ENCODE results near the gene KYAT1. TPM values are rescaled to one million over a fixed set of nuclear protein-coding genes. Genes with fewer than 3 reads are reported as not detected.
"Not testable (repeated sequence)": the region's sequence is repeated elsewhere in the genome, so short reads cannot be mapped to it uniquely, and the experiment has no call there.

Gene KYAT1
- total RNA-seq, 1 donor from 2014 or later: 21.7 TPM

DNA sequence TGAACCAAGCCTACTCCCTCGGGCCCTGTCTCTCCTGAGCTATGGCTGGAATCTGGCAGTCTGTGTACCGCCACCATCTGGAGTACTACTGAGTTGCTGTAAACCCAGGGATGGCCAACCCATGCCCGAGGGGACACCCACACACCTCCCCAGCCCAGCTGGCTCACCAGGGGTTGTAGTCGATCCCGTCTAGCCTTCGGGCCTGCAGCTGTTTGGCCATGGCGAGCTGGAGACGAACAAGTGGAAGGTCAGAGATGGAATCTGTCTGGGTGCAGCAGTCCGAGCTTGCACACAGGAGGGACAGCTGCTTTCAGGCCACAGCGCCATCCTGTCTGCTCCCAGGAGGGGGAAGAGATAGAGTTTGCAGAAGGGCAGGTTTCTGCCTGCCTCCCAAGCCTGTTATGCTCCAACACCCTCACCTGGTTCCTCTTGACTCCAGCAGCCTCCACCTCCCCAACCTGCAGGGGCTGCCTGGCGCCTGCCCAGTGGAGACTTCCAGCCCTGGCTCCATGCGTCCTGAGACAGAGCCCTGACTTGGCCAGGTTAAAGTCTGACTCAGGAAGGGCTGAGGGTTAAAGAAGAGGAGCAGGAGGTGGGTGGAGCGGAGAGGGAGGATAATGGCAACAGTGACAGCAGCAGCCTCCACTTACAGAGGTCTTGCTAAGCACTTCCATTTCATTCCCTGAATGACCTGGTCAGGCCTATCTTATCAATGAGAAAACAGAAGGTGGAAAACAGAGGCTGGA is 36.4 kb downstream of the KYAT1 start:
- peak overlapping the region; percentile 20 for H3K27ac ChIP-seq
- no peaks in the 10 kb centered on the region for H3K27me3 ChIP-seq
- Mint-ChIP-seq H3K27ac (no peak overlapping the region), H3K4me1 (no peaks in the 10 kb centered on the region), H3K4me3 (no peak overlapping the region), H3K27me3 (ENCODE audit: insufficient read depth, low read depth) (peaks cover 5% of the 10 kb centered on the region), H3K9me3 (peaks cover 15% of the 10 kb centered on the region), H3K36me3 (peaks cover 8% of the 10 kb centered on the region)
- H4K20me1 ChIP-seq (ENCODE audit: low read depth): no peaks in the 10 kb centered on the region
- H3K9ac ChIP-seq: no peak overlapping the region
- H2AFZ ChIP-seq (replicated peaks): no peak overlapping the region
- no peaks in the 10 kb centered on the region for H3K79me2 ChIP-seq (ENCODE audit: low read depth)
- TF ChIP-seq EZH2phosphoT487 (IDR thresholded peaks at IDR 0.05): no peak
- TF ChIP-seq EZH2 (IDR thresholded peaks at IDR 0.05): no peak
- TF ChIP-seq, protein P1, sequence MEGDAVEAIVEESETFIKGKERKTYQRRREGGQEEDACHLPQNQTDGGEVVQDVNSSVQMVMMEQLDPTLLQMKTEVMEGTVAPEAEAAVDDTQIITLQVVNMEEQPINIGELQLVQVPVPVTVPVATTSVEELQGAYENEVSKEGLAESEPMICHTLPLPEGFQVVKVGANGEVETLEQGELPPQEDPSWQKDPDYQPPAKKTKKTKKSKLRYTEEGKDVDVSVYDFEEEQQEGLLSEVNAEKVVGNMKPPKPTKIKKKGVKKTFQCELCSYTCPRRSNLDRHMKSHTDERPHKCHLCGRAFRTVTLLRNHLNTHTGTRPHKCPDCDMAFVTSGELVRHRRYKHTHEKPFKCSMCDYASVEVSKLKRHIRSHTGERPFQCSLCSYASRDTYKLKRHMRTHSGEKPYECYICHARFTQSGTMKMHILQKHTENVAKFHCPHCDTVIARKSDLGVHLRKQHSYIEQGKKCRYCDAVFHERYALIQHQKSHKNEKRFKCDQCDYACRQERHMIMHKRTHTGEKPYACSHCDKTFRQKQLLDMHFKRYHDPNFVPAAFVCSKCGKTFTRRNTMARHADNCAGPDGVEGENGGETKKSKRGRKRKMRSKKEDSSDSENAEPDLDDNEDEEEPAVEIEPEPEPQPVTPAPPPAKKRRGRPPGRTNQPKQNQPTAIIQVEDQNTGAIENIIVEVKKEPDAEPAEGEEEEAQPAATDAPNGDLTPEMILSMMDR (IDR thresholded peaks at IDR 0.05): peak; percentile 9
- peak; percentile 12 for DNase-seq (ENCODE audit: low spot score)
- H3K9me3 ChIP-seq (ENCODE audit: low read depth): no peaks in the 10 kb centered on the region
- H3F3A ChIP-seq (ENCODE audit: low read depth): no peaks in the 10 kb centered on the region
- H3K4me3 ChIP-seq: no peak overlapping the region
- no peaks in the 10 kb centered on the region for H3K4me1 ChIP-seq
- no peaks in the 10 kb centered on the region for H3K36me3 ChIP-seq
- no peak overlapping the region for H3K4me2 ChIP-seq

DNA sequence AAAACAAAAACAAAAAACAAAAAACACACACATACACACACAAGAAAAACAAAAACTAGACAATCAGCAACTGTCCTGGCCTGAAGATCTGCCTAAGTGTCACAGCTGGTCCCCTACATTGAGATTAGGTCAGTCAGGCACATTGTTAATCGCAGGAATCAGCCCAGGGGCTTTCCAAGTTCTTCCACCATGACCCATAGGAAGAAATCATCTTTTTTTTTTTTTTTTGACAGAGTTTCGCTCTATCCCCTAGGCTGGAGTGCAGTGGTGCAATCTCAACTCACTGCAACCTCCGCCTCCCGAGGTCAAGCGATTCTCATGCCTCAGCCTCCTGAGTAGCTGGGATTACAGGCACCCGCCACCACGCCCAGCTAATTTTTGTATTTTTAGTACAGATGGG is 38.6 kb downstream of the KYAT1 start:
- DNase-seq (ENCODE audit: low spot score); H3K36me3 ChIP-seq; H3K27ac ChIP-seq; H3K9me3 Mint-ChIP-seq; H3K4me2 ChIP-seq; H3K27me3 ChIP-seq; H3K9ac ChIP-seq; H2AFZ ChIP-seq (replicated peaks); H3K79me2 ChIP-seq (ENCODE audit: low read depth); H3K9me3 ChIP-seq (ENCODE audit: low read depth); H3K27ac Mint-ChIP-seq; H4K20me1 ChIP-seq (ENCODE audit: low read depth); H3K27me3 Mint-ChIP-seq (ENCODE audit: insufficient read depth, low read depth); H3K4me3 Mint-ChIP-seq; H3K36me3 Mint-ChIP-seq; H3K4me1 Mint-ChIP-seq; H3K4me1 ChIP-seq; H3K4me3 ChIP-seq; H3F3A ChIP-seq (ENCODE audit: low read depth): not testable (repeated sequence)

DNA sequence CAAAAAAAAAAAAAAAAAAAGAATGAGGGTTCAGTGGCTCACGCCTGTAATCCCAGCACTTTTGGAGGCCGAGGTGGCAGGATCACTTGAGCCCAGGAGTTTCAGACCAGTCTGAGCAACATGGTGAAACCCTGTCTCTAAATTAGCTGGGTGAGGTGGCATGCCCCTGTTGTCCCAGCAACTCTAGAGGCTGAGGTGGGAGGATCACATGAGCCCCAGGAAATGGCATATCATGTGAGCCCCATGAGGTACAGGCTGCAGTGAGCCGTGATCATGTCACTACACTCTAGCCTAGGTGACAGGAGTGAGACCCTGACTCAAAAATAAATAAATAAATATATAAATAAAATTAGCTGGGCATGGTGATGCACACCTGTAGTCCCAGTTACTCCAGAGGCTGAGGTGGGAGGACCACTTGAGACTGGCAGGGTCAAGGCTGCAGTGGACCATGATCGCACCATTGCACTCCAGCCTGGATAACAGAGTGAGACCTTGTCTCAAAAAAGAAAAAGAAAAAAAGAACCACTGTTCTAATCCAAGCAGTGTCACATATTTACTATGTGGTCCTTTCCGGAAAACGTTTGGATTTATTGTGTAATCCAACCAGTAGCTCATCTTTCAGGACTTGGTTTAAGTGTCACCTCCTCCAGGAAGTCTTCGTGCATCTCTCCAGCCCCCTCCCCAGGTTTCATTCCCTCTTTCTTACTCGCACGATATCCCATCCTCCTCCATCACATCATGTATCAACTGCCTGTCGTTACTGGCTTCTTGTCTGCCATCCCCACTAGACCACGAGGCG is 39.9 kb downstream of the KYAT1 start:
- Histone ChIP-seq H3K9ac (no peak overlapping the region), H3K79me2 (ENCODE audit: low read depth) (no peaks in the 10 kb centered on the region), H3K9me3 (ENCODE audit: low read depth) (no peaks in the 10 kb centered on the region), H3K36me3 (no peaks in the 10 kb centered on the region), H4K20me1 (ENCODE audit: low read depth) (no peaks in the 10 kb centered on the region), H3K27me3 (no peaks in the 10 kb centered on the region), H3K4me3 (no peak overlapping the region), H2AFZ (replicated peaks) (no peak overlapping the region), H3F3A (ENCODE audit: low read depth) (no peaks in the 10 kb centered on the region), H3K4me2 (no peak overlapping the region), H3K27ac (no peak overlapping the region), H3K4me1 (no peaks in the 10 kb centered on the region)
- Mint-ChIP-seq H3K4me3 (no peak overlapping the region), H3K36me3 (no peaks in the 10 kb centered on the region), H3K4me1 (peaks cover 3% of the 10 kb centered on the region), H3K9me3 (no peaks in the 10 kb centered on the region), H3K27me3 (ENCODE audit: insufficient read depth, low read depth) (peaks cover 5% of the 10 kb centered on the region), H3K27ac (no peak overlapping the region)
- no peak for DNase-seq (ENCODE audit: low spot score)
- TF ChIP-seq EZH2 (IDR thresholded peaks at IDR 0.05): no peak

DNA sequence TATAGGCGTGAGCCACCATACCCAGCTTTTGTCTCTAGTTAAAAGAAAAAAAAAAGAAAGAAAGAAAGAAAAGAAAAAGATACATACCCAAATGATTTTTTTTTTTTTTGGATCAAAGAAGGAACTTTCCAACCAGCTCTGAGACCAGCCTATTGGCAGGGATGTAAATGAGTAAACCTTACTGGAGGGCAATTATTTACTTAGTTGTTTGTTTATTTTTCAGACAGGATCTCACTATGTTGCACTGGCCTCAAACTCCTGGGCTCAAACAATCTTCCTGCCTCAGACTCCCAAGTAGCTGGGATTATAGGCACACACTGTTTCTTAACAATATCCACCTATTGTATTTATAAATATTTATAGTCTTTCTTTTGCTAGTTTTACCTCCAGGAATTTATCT is 41.2 kb downstream of the KYAT1 start:
- no peaks in the 10 kb centered on the region for H3K36me3 ChIP-seq
- no peak overlapping the region for H3K4me3 Mint-ChIP-seq
- H2AFZ ChIP-seq (replicated peaks): no peak overlapping the region
- H3K4me2 ChIP-seq: no peak overlapping the region
- no peak overlapping the region for H3K4me3 ChIP-seq
- TF ChIP-seq EZH2phosphoT487 (IDR thresholded peaks at IDR 0.05) (no peak), EZH2 (IDR thresholded peaks at IDR 0.05) (no peak)
- TF ChIP-seq, protein P1 (IDR thresholded peaks at IDR 0.05): no peak
- no peak overlapping the region for H3K27ac Mint-ChIP-seq
- H4K20me1 ChIP-seq (ENCODE audit: low read depth): no peaks in the 10 kb centered on the region
- H3K9me3 ChIP-seq (ENCODE audit: low read depth): no peaks in the 10 kb centered on the region
- DNase-seq (ENCODE audit: low spot score): no peak
- H3K4me1 ChIP-seq: no peaks in the 10 kb centered on the region
- H3K27ac ChIP-seq: no peak overlapping the region
- no peaks in the 10 kb centered on the region for H3K27me3 ChIP-seq
- peaks cover 3% of the 10 kb centered on the region for H3K4me1 Mint-ChIP-seq
- no peaks in the 10 kb centered on the region for H3K36me3 Mint-ChIP-seq
- H3K9me3 Mint-ChIP-seq: no peaks in the 10 kb centered on the region
- no peak overlapping the region for H3K9ac ChIP-seq
- no peaks in the 10 kb centered on the region for H3F3A ChIP-seq (ENCODE audit: low read depth)
- H3K27me3 Mint-ChIP-seq (ENCODE audit: insufficient read depth, low read depth): peaks cover 5% of the 10 kb centered on the region
- no peaks in the 10 kb centered on the region for H3K79me2 ChIP-seq (ENCODE audit: low read depth)
